HepG2 (cell line): ENCODE data around the gene LDLRAD4.
"Not testable (repeated sequence)": the region's sequence is repeated elsewhere in the genome, so short reads cannot be mapped to it uniquely, and the experiment has no call there.

ENCODE experiments used
- CERS6 ChIP-seq: sonication (generic); formaldehyde crosslinking; IDR thresholded peaks from 2 replicates; pipeline ENCODE4 v1.5.0; 2020; ENCODE audit warnings: missing genetic modification reagents
- LBX2 ChIP-seq: sonication (generic); formaldehyde crosslinking; IDR thresholded peaks from 2 replicates; pipeline ENCODE4 v1.5.0; 2020; ENCODE audit warnings: missing genetic modification reagents, mild to moderate bottlenecking, borderline replicate concordance
- SMAD1 ChIP-seq: sonication (generic); formaldehyde crosslinking; IDR thresholded peaks from 2 replicates; pipeline ENCODE4 v1.4.0; 2020; ENCODE audit warnings: missing genetic modification reagents, low read depth, mild to moderate bottlenecking, borderline replicate concordance
- ZHX1 ChIP-seq: sonication (generic); formaldehyde crosslinking; IDR thresholded peaks from 2 replicates; pipeline ENCODE4 v1.8.1; 2022; ENCODE audit warnings: low read depth, mild to moderate bottlenecking, missing genetic modification reagents

- not testable (repeated sequence) for TF ChIP-seq LBX2 (CRISPR knock-in tag); CERS6; SMAD1 (CRISPR knock-in tag); ZHX1 (CRISPR knock-in tag)
Observed at GRCh38 chr18:13690060-13690459, 471.5 kb downstream of the LDLRAD4 start.
